NCI-H524 (cell line): ENCODE measurements around the gene ULK1.
A peak's percentile ranks its signal among the peaks of the same experiment; 100 is the strongest.
"Not testable (repeated sequence)": the region's sequence is repeated elsewhere in the genome, so short reads cannot be mapped to it uniquely, and the experiment has no call there.

ENCODE experiments used
- DNase-seq, 2 experiments: peaks; one replicate each; lab custom pipeline; 2025; lab: John Stamatoyannopoulos, UW

ULK1 gene

DNA sequence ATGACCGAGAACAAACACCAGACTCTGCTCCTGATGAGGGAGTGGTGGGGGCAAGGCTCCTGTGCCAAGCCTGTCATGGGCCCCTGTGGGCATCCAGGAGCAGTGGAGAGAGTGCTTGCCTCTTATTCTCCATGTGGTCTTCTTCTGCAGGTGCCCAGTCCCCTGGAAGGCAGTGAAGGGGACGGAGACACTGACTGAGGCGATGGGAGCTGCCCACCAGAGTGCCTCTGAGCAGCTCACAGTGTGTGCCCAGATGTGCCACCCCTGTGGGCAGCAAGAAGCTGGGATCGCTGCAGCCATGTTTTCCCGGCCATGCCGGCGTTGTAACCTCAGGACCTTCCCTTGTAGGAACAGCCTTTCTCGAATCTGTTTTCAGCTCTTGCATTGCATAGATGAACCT is 49.0 kb downstream of the ULK1 start:
- no peak for DNase-seq

DNA sequence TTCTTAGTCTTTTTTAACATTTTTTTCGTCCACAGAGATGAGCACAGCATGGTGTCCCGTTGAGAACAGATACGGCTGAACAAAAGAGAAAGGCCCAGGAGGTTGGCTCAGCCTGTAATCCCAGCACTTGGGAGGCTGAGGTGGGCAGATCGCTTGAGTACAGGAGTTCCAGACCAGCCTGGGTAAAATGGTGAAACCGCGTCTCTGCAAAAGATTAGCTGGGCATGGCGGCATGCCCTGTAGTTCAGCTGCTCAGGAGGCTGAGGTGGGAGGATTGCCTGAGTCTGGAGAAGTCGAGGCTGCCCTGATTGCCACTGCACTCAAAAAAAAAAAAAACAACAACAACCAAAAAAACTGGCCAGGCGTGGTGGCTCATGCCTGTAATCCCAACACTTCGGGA is 49.5 kb downstream of the ULK1 start:
- no peak for DNase-seq

DNA sequence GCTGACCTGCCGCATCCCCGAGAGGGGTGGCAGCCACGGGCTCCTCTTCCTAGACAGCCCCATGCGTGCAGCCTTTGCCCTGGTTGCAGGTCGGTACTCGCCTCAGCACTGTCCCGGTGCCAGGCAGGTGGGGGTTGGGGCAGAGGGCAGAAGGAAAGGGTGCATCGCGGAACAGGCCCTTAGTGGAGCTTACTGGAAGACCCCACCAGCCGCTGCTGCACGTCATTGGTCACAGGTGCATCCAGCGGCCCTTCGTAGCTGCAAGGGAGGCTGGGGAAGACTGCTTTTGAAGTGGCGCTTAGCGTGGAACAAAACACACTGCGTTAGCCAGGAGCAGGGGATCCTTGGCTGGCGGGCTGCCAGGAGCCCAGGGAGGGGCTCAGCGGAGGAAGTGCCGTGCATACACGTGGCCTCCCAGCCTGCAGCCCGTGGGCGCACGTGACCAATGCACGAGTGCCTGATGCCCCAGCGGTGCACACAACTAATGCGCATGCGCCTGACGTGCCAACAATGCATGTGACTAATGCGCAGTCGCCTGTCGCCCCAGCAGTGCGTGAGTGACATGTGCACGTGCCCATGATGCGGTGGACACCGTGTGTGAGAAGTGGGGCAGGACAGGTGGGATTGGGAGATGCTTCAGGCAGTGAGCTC is 50.3 kb downstream of the ULK1 start:
- peak in 1 of 2 experiments; percentile 9 for DNase-seq

DNA sequence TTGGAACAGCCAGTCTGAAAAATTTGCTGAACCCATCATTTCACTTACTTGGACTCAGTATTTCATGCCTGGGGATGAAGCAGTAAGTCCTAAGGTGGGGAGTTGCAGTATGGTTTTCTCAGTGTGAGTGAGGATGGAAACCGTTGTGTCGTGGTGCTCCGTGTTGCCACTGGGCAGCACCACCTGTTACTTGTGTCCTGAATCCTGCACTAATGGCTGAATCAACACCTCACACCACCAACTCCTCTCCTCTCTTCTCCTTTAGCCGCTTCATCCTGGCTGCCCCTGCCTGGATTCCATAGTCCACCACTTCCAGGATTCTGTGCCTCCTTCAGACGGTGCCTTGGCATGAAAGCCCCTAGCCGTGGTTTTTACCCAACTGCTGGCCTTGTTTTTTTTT is 52.3 kb downstream of the ULK1 start:
- no peak for DNase-seq

DNA sequence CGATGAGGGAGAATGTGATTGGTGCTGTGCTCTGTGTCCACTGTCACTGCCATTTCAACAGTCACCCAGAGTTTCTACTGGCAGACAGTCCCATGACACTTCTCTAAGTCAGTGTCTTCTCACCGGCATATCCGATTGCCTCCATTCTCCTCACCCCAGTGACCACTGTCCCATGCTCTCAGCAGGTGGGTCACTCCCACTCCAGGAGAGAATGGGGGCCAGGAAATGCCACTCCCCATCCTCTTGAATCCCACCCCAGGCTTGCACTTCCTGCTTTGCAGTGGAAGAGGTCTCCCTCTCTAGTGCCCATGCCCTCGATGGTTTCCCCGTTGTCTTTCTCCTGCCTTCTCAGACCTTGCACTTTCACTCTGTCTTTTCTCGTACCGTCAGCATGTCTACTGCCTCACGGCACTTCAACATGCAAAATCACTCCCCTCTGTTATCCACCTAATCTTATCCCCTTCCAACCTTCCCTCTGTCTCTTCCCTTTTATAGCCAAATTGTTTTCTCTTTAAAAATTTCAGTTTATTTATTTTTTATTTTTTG is 53.1 kb downstream of the ULK1 start:
- DNase-seq, result no peak

DNA sequence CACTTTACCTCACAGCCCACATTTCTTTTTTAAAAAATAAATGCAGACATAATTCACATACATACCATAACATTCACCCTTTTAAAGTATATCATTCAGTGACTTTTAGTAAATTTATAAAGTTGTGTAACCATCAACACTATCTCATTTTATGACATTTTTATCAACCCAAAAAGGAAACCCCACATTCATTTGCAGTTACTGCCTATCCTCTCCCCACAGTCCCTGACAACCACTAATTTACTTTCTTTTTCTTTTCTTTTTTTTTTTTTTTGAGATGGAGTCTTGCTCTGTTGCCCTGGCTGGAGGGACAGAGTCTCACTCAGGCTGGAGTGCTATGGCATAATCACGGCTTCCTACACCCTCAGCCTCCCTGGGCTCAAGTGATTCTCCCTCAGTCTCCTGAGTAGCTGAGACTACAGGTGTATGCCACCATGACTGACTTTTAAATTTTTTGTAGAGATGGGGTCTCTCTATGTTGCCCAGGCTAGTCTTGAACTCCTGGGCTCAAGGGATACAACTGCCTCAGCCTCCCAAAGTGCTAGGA is 53.8 kb downstream of the ULK1 start:
- no peak for DNase-seq

DNA sequence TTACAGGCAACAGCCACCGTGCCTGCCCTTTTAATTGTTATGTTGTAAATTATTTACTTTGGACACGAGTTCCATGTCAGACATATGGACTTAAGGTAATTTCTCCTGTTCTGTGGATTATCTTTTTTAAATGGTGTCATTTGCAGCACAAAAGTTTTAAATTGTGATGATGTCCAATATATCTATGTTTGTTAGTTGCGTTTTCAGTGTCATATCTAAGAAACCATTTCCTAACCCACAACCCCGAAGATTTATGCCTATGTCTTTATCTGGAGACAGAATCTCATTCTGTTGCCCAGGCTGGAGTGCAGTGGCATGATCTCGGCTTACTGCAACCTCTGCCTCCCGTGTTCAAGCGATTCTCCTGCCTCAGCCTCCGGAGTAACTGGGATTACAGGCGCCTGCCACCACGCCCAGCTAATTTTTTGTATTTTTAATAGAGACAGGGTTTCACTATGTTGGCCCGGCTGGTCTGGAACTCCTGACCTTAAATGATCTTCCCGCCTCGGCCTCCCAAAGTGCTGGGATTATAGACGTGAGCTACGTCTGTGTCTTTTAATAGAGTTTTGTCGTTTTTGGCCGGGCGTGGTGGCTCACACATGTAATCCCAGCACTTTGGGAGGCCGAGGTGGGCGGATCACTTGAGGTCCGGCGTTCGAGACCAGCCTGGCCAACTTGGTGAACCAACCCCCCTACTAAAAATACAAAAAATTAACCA is 54.5 kb downstream of the ULK1 start:
- not testable (repeated sequence) for DNase-seq

DNA sequence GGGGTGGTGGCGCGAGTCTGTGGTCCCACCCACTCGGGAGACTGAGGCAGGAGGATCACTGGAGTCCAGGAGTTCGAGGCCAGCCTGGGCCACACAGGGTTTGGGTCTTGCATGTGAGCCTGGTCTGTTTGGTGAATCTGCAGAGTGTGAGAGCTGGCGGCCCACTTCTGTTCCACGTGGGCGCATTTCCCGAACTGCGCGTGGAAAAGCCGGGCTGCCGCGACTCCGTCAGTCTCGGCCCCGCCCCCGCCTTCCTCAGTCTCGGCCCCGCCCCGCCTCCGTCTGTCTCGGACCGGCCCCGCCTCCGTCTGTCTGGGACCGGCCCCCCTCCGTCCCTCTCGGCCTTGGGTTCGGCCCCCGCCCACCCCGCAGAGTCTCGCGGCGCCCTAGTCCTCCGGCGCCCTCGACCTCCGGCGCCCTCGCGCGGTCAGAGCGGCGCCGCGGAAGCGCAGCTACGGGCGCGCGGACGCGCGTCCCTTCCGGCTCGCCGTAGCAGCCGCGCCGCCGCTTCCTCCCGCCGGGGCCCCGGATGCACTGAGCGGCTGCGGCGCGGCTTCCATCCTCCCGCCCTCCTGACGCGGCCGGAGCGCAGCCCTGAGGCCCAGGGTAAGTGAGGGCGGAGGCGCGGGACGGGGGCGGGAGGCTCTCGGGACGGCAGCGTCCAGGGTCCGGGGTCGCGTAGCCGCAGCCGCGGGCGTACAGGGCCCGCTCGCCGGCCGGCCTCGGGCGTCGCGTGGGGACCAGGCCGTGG is 55.2 kb downstream of the ULK1 start, which contains the start of gene EP400:
TSS of gene EP400 (plus strand) at position 512 of the 751 bp plus-strand sequence. CDS start 10,678 bp downstream, outside the sequence.
- peak; percentile 79 to 83 for DNase-seq

DNA sequence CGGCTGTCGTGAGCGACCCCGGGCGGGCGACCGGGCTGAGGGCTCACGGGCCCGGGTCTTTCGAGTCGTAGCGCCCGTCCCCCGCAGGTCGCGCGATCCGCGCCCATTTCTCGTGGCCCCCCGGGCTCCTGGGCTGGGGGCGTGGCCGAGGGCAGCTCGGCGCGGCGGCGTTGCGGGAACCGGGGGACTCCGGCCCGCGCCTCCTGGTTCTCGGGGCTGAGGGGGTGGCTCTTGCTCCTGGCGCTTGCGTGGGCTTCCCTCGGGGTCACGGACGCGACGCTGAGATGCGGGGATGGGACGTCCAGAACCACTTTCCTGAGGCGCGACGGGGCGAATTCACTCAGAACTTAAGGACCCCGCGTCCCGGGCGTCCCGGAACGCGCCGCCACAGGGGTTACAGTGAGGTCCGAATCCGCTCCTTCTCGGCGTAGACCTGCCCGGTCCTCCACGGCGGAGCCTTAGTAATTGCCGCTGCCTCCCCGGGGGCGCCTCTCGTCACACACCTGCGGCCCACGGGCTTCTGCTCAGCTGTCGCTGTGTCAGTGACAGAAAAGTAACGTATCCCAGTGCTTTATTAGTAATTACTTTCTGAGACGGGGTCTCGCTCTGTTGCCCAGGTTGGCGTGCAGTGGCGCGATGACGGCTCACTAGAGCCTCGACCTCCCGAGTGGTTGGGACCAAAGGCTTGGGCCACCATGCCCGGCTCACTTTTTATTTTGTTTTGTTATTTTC is 55.9 kb downstream of the ULK1 start:
- no peak for DNase-seq

DNA sequence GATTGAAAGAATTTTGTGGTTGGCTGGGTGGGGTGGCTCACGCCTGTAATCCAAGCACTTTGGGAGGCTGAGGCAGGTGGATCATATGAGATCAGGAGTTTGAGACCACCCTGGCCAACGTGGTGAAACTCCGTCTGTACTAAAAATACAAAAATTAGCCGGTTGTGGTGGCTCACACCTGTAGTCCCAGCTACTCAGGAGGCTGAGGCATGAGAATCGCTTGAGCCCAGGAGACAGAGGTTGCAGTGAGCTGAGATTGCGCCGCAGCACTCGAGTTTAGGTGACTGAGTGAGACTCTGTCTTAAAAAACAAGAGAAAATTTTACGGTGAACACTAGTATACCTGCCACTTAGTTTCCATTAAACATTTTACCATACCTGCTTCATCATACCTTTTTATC is 59.4 kb downstream of the ULK1 start:
- not testable (repeated sequence) for DNase-seq

DNA sequence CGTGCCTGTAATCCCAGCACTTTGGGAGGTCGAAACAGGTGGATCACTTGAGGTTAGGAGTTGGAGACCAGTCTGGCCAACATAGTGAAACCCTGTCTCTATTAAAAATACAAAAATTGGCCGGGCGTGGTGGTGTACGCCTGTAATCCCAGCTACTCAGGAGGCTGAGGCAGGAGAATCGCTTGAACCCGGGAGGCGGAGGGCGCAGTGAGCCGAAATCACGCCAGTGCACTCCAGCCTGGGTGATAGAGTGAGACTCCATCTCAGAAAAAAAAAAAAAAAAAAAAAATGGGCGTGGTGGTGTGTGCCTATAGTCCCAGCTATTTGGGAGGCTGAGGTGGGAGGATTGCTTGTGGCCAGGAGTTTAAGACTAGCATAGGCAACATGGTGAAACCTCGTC is 60.0 kb downstream of the ULK1 start:
- not testable (repeated sequence) for DNase-seq

DNA sequence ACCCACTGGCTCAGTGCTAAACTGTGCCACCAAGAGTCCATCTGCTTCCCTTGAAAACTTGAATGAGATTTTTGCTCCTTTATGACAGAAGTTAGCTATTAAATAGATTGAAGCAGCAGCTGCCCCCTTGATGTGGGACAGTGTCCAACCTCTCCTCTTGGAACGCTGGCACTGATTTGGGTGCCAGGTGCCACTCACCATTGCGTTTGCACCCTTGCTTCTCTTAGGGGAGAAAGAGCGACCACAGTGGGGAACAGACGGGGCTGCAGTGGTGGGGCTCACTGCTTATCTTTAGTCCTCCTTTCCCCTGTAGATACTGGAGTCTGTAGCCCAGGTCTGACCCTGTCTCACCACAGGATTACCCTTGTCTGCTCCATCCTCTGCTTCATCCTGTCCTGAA is 64.7 kb downstream of the ULK1 start:
- DNase-seq, result no peak

DNA sequence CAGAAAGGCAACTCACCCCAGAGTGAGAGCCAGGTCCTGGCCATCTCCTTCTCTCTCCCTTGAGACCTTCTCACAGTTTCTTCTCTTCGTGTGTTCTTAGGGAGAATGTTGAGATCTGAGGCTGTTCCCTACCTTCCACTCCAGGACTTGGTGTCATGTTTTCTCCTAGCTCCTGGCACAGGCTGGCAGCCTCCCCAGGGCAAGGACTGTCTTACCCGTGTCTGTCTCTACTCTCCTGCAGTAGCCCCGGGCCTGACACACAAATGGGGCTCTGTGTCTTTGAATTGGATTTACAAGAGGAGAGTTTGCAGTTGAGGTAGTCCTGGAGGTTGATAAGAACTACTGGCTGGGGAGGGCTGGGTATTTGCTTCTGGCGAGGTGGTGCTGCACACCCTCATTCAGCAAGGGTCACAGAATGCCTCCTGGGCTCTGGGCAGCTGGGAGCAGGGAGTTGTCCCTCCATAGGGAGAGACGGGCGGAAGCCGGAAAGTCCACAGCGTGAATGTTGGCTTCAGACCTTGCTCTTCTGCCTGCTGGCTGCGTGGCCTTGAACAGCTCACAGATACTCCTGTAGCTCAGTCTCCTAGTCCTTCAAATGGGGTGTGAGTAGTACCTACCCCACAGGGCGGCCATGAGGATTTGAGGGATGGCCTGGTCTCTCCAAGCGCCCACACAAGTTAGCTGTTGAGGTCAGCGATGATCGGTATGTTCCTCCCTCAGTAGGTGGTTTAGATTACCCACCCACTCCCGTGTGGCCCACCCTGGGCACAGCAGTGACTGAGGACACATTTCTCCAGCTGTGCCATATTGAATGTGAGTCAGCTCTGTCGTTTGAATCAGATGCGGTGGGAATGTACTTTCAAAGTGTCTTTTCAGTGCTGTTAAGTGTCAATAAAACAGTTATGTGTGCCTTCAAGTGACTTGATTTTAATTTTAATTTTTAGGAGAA is 65.5 kb downstream of the ULK1 start:
- no peak for DNase-seq

DNA sequence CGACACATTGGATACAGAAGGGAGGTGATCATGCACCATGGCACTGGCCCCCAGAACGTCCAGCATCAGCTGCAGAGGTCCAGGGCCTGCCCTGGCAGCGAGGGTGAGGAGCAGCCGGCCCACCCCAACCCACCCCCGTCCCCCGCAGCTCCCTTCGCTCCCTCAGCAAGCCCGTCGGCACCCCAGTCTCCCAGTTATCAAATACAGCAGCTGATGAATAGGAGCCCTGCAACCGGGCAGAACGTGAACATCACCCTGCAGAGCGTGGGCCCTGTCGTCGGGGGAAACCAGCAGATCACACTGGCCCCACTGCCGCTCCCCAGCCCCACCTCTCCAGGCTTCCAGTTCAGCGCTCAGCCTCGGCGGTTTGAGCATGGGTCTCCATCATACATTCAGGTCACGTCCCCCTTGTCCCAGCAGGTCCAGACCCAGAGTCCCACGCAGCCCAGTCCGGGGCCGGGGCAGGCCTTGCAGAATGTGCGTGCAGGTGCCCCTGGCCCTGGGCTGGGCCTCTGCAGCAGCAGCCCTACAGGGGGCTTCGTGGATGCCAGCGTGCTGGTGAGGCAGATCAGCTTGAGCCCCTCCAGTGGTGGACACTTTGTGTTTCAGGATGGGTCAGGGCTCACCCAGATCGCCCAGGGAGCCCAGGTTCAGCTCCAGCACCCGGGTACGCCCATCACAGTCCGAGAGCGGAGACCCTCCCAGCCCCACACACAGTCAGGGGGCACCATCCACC is 66.3 kb downstream of the ULK1 start:
- not testable (repeated sequence) for DNase-seq

DNA sequence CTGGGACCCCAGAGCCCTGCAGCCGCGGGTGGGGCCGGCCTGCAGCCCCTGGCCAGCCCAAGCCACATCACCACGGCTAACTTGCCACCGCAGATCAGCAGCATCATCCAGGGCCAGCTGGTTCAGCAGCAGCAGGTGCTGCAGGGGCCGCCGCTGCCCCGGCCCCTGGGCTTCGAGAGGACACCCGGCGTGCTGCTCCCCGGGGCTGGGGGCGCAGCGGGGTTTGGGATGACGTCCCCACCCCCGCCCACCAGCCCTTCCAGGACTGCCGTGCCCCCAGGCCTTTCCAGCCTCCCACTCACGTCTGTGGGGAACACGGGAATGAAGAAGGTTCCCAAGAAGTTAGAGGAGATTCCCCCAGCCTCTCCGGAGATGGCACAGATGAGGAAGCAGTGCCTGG is 66.9 kb downstream of the ULK1 start:
- DNase-seq, result not testable (repeated sequence)

DNA sequence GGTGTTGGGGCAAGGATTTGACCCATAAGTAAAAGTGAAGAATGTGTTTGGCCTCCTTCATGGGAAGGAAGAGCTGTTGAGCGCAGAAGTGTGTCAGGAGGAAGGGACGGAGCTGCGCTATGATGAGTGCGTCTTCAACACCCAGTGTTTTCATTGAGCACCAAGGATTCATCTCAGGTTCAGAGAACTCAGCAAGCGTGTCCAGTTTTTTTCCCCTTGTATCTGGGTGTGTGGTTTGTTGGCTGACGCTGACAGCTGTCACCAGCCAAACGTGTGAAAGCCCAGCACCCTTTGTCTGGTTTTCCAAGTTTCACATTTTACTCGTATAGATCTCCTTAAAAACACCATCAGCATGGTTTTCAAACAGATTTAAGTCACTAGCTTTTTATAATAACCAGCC is 67.6 kb downstream of the ULK1 start:
- DNase-seq, result no peak

DNA sequence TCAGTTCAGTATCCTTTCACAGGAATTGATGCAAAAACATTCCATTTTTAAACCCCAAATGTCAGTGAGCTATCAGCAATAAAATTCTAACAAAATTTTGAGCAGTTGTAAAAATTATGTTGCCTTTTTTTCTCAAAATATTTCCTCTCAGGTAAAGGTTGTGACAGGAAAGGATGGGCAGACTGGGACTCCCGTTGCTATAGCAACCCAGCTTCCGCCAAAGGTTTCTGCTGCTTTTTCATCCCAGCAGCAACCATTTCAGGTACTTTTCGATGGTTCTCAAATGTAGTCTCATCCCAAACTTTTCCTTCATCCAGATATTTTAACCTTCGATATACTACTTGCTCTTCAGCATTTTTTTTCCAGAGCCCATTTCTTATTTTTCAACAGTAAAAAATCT is 69.0 kb downstream of the ULK1 start:
- no peak for DNase-seq

DNA sequence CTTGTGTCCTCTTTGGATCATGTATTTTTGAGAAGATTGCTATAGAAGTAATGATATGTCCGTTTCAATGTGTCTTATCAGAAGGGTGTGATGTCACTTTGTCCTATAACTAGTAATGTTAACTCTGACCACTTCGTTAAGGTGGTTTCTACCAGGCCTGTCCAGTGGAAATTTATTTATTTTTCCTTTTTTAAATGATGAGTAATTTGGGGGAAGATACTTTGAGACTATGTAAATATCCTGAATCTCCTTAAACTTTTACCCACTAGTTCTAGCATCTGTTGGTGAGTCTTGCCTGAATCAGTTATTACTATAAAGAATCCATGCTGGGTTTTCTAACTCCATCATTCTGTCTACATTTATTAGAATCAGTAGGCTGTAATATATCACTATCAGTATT is 70.7 kb downstream of the ULK1 start:
- DNase-seq, result no peak

DNA sequence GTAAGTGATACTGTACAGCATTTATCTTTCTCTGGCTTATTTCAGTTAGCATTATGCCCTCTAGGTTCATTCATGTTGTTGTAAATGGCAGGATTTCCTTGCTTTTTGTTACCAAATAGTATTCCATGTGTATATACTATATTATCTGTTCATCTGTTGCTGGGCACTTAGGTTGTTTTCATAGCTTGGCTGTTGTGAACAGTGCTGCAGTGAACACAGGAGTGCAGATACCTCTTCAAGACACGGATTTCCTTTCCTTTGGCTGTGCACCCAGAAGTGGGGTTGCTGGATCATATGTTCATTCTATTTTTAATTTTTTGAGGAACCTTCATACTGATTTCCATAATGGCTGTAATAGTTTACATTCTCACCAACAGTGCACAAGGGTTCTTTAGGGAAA is 76.8 kb downstream of the ULK1 start:
- DNase-seq, result no peak
